A549 (cell line): ENCODE data around the gene ADCY1. TPM values are rescaled to one million over a fixed set of nuclear protein-coding genes. Genes with fewer than 3 reads are reported as not detected.

ENCODE experiments used
- ATAC-seq, 2 experiments: fragments of 200-7000 bp in 1 of 2; fragments of >200 bp in 1 of 2; cut with Nextera tagmentation in 1 of 2; cut with Tn5 transposase in 1 of 2; 3 replicates each; pipeline versions ENCODE4 v1.8.0 to v1.9.1; 2018 to 2020; ENCODE audit warnings: mild to moderate bottlenecking in 1 of 2, moderate library complexity in 1 of 2
- CTCF ChIA-PET: fragments of 300-600 bp; sonication (Branson Sonifier 250); formaldehyde crosslinking; extraction: SDS; loops from one replicate; lab custom pipeline; 2021; ENCODE audit warnings: antibody characterized with exemption, inconsistent platforms; lab: Yijun Ruan, JAX
- POLR2A ChIA-PET: fragments of 350-600 bp; formaldehyde crosslinking; extraction: SDS; loops from one replicate; lab custom pipeline; 2021; ENCODE audit warnings: antibody characterized with exemption, inconsistent platforms; lab: Yijun Ruan, JAX
- DNase-seq, 2 experiments: peaks; one replicate each; pipeline versions ENCODE4 v3.0.0 to v3.0.0-alpha.2; 2011 to 2016; ENCODE audit warnings: low read depth in 1 of 2, low spot score in 1 of 2
- FAIRE-seq: peaks from 2 replicates; lab custom pipeline; 2011; peaks lifted over from hg19 to GRCh38; lab: Jason Lieb, UNC
- H3K27ac ChIP-seq, 2 experiments: fragments of >200 bp; sonication (Bioruptor Twin); formaldehyde crosslinking; 3 replicates each; pipeline ENCODE4 v1.5.1; 2016 to 2017
- H3K4me1 ChIP-seq: fragments of >200 bp; sonication (Bioruptor Twin); formaldehyde crosslinking; 3 replicates; pipeline ENCODE4 v1.6.1; 2016
- H3K4me2 ChIP-seq: fragments of >200 bp; sonication (Bioruptor Twin); formaldehyde crosslinking; 3 replicates; pipeline ENCODE4 v1.6.1; 2016
- H3K4me3 ChIP-seq: fragments of >200 bp; sonication (Bioruptor Twin); formaldehyde crosslinking; 3 replicates; pipeline ENCODE4 v1.5.1; 2016
- H3K9me3 ChIP-seq: fragments of >200 bp; sonication (Bioruptor Twin); formaldehyde crosslinking; 3 replicates; pipeline ENCODE4 v1.6.1; 2016
- BHLHE40 ChIP-seq: IDR thresholded peaks from 2 replicates; pipeline ENCODE4 v1.6.1; 2012; ENCODE audit warnings: low read depth, low read length, inconsistent platforms
- CBX2 ChIP-seq: fragments of 200-600 bp; sonication (generic); IDR thresholded peaks from 2 replicates; pipeline ENCODE4 v1.6.1; 2016; ENCODE audit warnings: low read depth, mild to moderate bottlenecking, borderline replicate concordance
- CEBPB ChIP-seq, 2 experiments: fragments of >200 bp in 1 of 2; sonication (Bioruptor Twin) in 1 of 2; formaldehyde crosslinking in 1 of 2; IDR thresholded peaks; 2 replicates each; pipeline ENCODE4 v1.6.1; 2012 to 2016
- CTCF ChIP-seq: fragments of >200 bp; sonication (Bioruptor Twin); formaldehyde crosslinking; IDR thresholded peaks from 3 replicates; pipeline ENCODE4 v1.5.1; 2016
- FOSL2 ChIP-seq, 2 experiments: fragments of 450-650 bp in 1 of 2; fragments of >200 bp in 1 of 2; sonication (Bioruptor Twin) in 1 of 2; formaldehyde crosslinking; IDR thresholded peaks; 2 replicates each; pipeline versions ENCODE4 v1.5.0 to v1.6.1; 2016 to 2020; ENCODE audit warnings: mild to moderate bottlenecking in 1 of 2, moderate library complexity in 1 of 2
- FOXS1 ChIP-seq: fragments of 250-450 bp; sonication (Bioruptor Pico); IDR thresholded peaks from 2 replicates; pipeline ENCODE4 v1.5.0; 2020; ENCODE audit warnings: mild to moderate bottlenecking, moderate library complexity
- HEYL ChIP-seq: fragments of 250-450 bp; sonication (Bioruptor Pico); IDR thresholded peaks from 2 replicates; pipeline ENCODE4 v1.8.0; 2021; ENCODE audit warnings: mild to moderate bottlenecking, moderate library complexity
- HOXA7 ChIP-seq: fragments of 250-450 bp; sonication (Bioruptor Pico); IDR thresholded peaks from 2 replicates; pipeline ENCODE4 v1.5.0; 2020; ENCODE audit warnings: mild to moderate bottlenecking, moderate library complexity
- KDM1A ChIP-seq: fragments of 200-600 bp; sonication (generic); IDR thresholded peaks from 2 replicates; pipeline ENCODE4 v1.6.1; 2016; ENCODE audit warnings: low read depth, mild to moderate bottlenecking
- KDM5A ChIP-seq: fragments of 200-600 bp; sonication (generic); IDR thresholded peaks from 2 replicates; pipeline ENCODE4 v1.6.1; 2016; ENCODE audit warnings: antibody characterized with exemption, mild to moderate bottlenecking
- MAFK ChIP-seq: fragments of 450-650 bp; IDR thresholded peaks from 2 replicates; pipeline ENCODE4 v1.6.1; 2014; ENCODE audit not compliant: partially characterized antibody
- NFE2L2 ChIP-seq: fragments of 150-350 bp; conservative IDR thresholded peaks from 2 replicates; pipeline ENCODE4 v1.6.1; 2014; ENCODE audit warnings: low read length
- NPAS2 ChIP-seq: fragments of 250-450 bp; sonication (Bioruptor Pico); IDR thresholded peaks from 2 replicates; pipeline ENCODE4 v1.8.0; 2022; ENCODE audit warnings: mild to moderate bottlenecking, moderate library complexity, borderline replicate concordance
- NR3C1 ChIP-seq: fragments of >200 bp; sonication (Bioruptor Twin); formaldehyde crosslinking; IDR thresholded peaks from 3 replicates; pipeline ENCODE4 v1.6.1; 2017
- PBX3 ChIP-seq: IDR thresholded peaks from 2 replicates; pipeline ENCODE4 v1.6.1; 2012
- RAD21 ChIP-seq, 2 experiments: fragments of >200 bp in 1 of 2; sonication (Bioruptor Twin) in 1 of 2; formaldehyde crosslinking in 1 of 2; IDR thresholded peaks in 1 of 2; conservative IDR thresholded peaks in 1 of 2; 2 replicates in 1 of 2; 3 replicates in 1 of 2; pipeline ENCODE4 v1.6.1; 2012 to 2018; ENCODE audit warnings: inconsistent platforms in 1 of 2
- SMC3 ChIP-seq: fragments of >200 bp; sonication (Bioruptor Twin); formaldehyde crosslinking; IDR thresholded peaks from 3 replicates; pipeline ENCODE4 v1.6.1; 2018; ENCODE audit warnings: inconsistent platforms
- TFCP2L1 ChIP-seq: fragments of 250-450 bp; sonication (Bioruptor Pico); IDR thresholded peaks from 2 replicates; pipeline ENCODE4 v1.5.0; 2021; ENCODE audit warnings: mild to moderate bottlenecking
- USF2 ChIP-seq: fragments of 450-650 bp; IDR thresholded peaks from 2 replicates; pipeline ENCODE4 v1.6.1; 2014; ENCODE audit warnings: antibody characterized with exemption
- ZSCAN20 ChIP-seq: fragments of 250-450 bp; sonication (Bioruptor Pico); IDR thresholded peaks from 2 replicates; pipeline ENCODE4 v1.8.0; 2022; ENCODE audit warnings: mild to moderate bottlenecking, moderate library complexity
- WGBS: methylation state at CpG from one replicate; pipeline ENCODE4 v1.1.6; 2017; ENCODE audit errors: missing lambda C conversion rate; 5-methylcytosine and 5-hydroxymethylcytosine counted together
- polyA plus RNA-seq, 4 experiments: library from polyadenylated mRNA; depleted of rRNA in 3 of 4; stranded (reverse); fragments of >200 nt; fragmentation: RNase III in 1 of 4; extraction: RNeasy Plus Mini Kit Qiagen cat#74134 plus additional on column Dnase treatment in 1 of 4; gene quantifications; 2 replicates in 3 of 4; 3 replicates in 1 of 4; pipeline ENCODE4 v1.2.3, GENCODE V29; 2011 to 2017

ADCY1 gene
- polyA plus RNA-seq, 2 of the 4 experiments (the other 2 are of a cell fraction): 1.3 to 1.7 TPM

- POLR2A ChIA-PET: interaction anchor here (0.6 kb wide), 1 partner anchor 71 kb away, joined by 5 read pairs; no protein-coding TSS in a partner anchor
- H3K4me3 ChIP-seq: no peak overlapping the region
- H3K27ac ChIP-seq: no peak overlapping the region
- H3K4me1 ChIP-seq: peaks cover 3% of the 10 kb centered on the region
- H3K9me3 ChIP-seq: no peaks in the 10 kb centered on the region
- DNase-seq (peak in 1 of 2 experiments; percentile 16), FAIRE-seq (no peak), ATAC-seq (peak; percentile 54 to 81; a peak in 4 of 6 replicates)
- TF ChIP-seq RAD21 (conservative IDR thresholded peaks at IDR 0.05 in 1 of 2, IDR thresholded peaks at IDR 0.05 in 1 of 2) (peak; percentile 18 to 25; a peak in 1 of 5 replicates), SMC3 (peak; percentile 26; the same call in 1 of the 3 replicates), ZSCAN20 (CRISPR knock-in tag) (no peak)
- WGBS: 58% methylated on average over 10 of the region's 16 CpGs
- CTCF ChIA-PET: interaction anchor here (1.5 kb wide), 1 partner anchor 169 kb away, joined by 4 read pairs; no protein-coding TSS in a partner anchor
- H3K4me2 ChIP-seq: no peak overlapping the region
These were observed 6.1 kb downstream of the ADCY1 start for GRCh38 chr7:45580053-45580872.

GRCh38 chr7:45581271-45581780 is 7.2 kb downstream of the ADCY1 start:
- H3K27ac ChIP-seq: no peak overlapping the region
- no peak for FAIRE-seq
- 46% methylated on average over 6 of the region's 6 CpGs for WGBS
- no peak for DNase-seq
- no peak for ATAC-seq
- ChIA-PET POLR2A (no interaction called here), CTCF (no interaction called here)
- no peak overlapping the region for H3K4me3 ChIP-seq
- H3K4me1 ChIP-seq: no peaks in the 10 kb centered on the region
- no peak overlapping the region for H3K4me2 ChIP-seq
- no peak for TF ChIP-seq PBX3
- no peak for TF ChIP-seq CBX2
- TF ChIP-seq FOXS1: no peak
- TF ChIP-seq MAFK: no peak
- TF ChIP-seq HEYL (CRISPR knock-in tag): no peak
- TF ChIP-seq ZSCAN20 (CRISPR knock-in tag): no peak
- no peak for TF ChIP-seq KDM1A
- no peak for TF ChIP-seq KDM5A
- no peak for TF ChIP-seq BHLHE40
- TF ChIP-seq HOXA7 (CRISPR knock-in tag): no peak
- no peak for TF ChIP-seq NR3C1
- no peak for TF ChIP-seq TFCP2L1 (CRISPR knock-in tag)
- TF ChIP-seq NFE2L2: no peak
- TF ChIP-seq CEBPB (IDR thresholded peaks at IDR 0.05): no peak
- no peaks in the 10 kb centered on the region for H3K9me3 ChIP-seq

GRCh38 chr7:45582136-45582749 is 8.1 kb downstream of the ADCY1 start:
- Histone ChIP-seq H3K4me2 (no peak overlapping the region), H3K4me3 (no peak overlapping the region), H3K9me3 (no peaks in the 10 kb centered on the region), H3K4me1 (no peaks in the 10 kb centered on the region), H3K27ac (no peak overlapping the region)
- ATAC-seq (no peak), DNase-seq (no peak), FAIRE-seq (no peak)
- TF ChIP-seq USF2 (no peak), NPAS2 (CRISPR knock-in tag) (no peak), CEBPB (IDR thresholded peaks at IDR 0.05) (no peak), NR3C1 (no peak), CTCF (no peak), FOSL2 (IDR thresholded peaks at IDR 0.05) (no peak), FOSL2 (CRISPR knock-in tag; IDR thresholded peaks at IDR 0.05) (no peak)
- POLR2A ChIA-PET: no interaction called here
- 33% methylated on average over 4 of the region's 5 CpGs for WGBS
- CTCF ChIA-PET: interaction anchor here (0.8 kb wide), 1 partner anchor 9 kb away, joined by 3 read pairs; no protein-coding TSS in a partner anchor
